Caco-2 (cell line): Measurements from ENCODE around the gene UMAD1. TPM values are rescaled to one million over a fixed set of nuclear protein-coding genes. Genes with fewer than 3 reads are reported as not detected.

Source experiments
- BruUV-seq: library from RNA; stranded (reverse); fragments of 400-500 nt; replicated peaks from 2 replicates; lab custom pipeline; 2021; lab: Mats Ljungman, UMichigan
- CTCF ChIA-PET: fragments of 300-600 bp; sonication (Branson Sonifier 250); formaldehyde crosslinking; loops from one replicate; lab custom pipeline; 2022; ENCODE audit warnings: antibody characterized with exemption; lab: Charles Lee
- POLR2A ChIA-PET: fragments of 300-600 bp; sonication (Branson Sonifier 250); formaldehyde crosslinking; loops from one replicate; lab custom pipeline; 2022; ENCODE audit warnings: antibody characterized with exemption; lab: Charles Lee
- DNase-seq, 2 experiments: peaks; one replicate each; pipeline versions ENCODE4 v3.0.0 to v3.0.0-alpha.2; 2020 to 2022
- H3K27me3 ChIP-seq: replicated peaks from 2 replicates; pipeline ENCODE4 v1.6.0; 2011; ENCODE audit warnings: low read length; ENCODE audit not compliant: control insufficient read depth, insufficient read depth
- H3K36me3 ChIP-seq: 2 replicates; pipeline ENCODE4 v1.5.1; 2011; ENCODE audit warnings: low read length; ENCODE audit not compliant: control insufficient read depth, insufficient read depth
- H3K4me1 ChIP-seq: fragments of 250-450 bp; sonication (Bioruptor Pico); 2 replicates; pipeline ENCODE4 v1.5.1; 2020; ENCODE audit warnings: mild to moderate bottlenecking
- H3K4me3 ChIP-seq: 2 replicates; pipeline ENCODE4 v1.5.1; 2011; ENCODE audit warnings: low read depth, mild to moderate bottlenecking, control low read depth, low read length
- H3K9me3 ChIP-seq: fragments of 250-450 bp; sonication (Bioruptor Pico); 2 replicates; pipeline ENCODE4 v1.5.1; 2020; ENCODE audit warnings: mild to moderate bottlenecking, moderate library complexity
- H3K27ac Mint-ChIP-seq: one replicate; pipeline ENCODE4 v1.8.0; 2022; ENCODE audit warnings: mixed read lengths; ENCODE audit not compliant: unreplicated experiment
- H3K27me3 Mint-ChIP-seq: one replicate; pipeline ENCODE4 v1.8.0; 2022; ENCODE audit warnings: mixed read lengths; ENCODE audit not compliant: insufficient read depth, unreplicated experiment
- H3K36me3 Mint-ChIP-seq: one replicate; pipeline ENCODE4 v1.8.0; 2022; ENCODE audit warnings: mild to moderate bottlenecking, mixed read lengths; ENCODE audit not compliant: insufficient read depth, unreplicated experiment
- H3K4me1 Mint-ChIP-seq: one replicate; pipeline ENCODE4 v1.8.0; 2022; ENCODE audit warnings: low read depth, mixed read lengths; ENCODE audit not compliant: unreplicated experiment
- H3K4me3 Mint-ChIP-seq: one replicate; pipeline ENCODE4 v1.8.0; 2022; ENCODE audit warnings: mild to moderate bottlenecking, moderate library complexity, mixed read lengths; ENCODE audit not compliant: unreplicated experiment
- H3K9me3 Mint-ChIP-seq: one replicate; pipeline ENCODE4 v1.8.0; 2022; ENCODE audit warnings: mixed read lengths; ENCODE audit not compliant: unreplicated experiment
- intact Hi-C: fragments of 100-400 bp; cut with micrococcal nuclease; formaldehyde crosslinking; loops from one replicate; pipeline ENCODE4 v1.10.0; 2022; ENCODE audit not compliant: unreplicated experiment
- total RNA-seq: library from RNA; stranded (reverse); gene quantifications from 2 replicates; pipeline ENCODE4 v1.2.3, GENCODE V29; 2022
- TF ChIP-seq, protein P1 (sequence below), 2 experiments: fragments of 200-600 bp in 1 of 2; IDR thresholded peaks; 1 replicate in 1 of 2; 2 replicates in 1 of 2; pipeline versions ENCODE4 v1.5.1 to v1.8.0; 2011 to 2022; ENCODE audit warnings: antibody characterized with exemption in 1 of 2, control low read depth in 1 of 2, inconsistent platforms in 1 of 2, low read depth in 1 of 2, low read length in 1 of 2, mild to moderate bottlenecking in 1 of 2, moderate library complexity in 1 of 2; ENCODE audit not compliant: insufficient read depth in 1 of 2, severe bottlenecking in 1 of 2, unreplicated experiment in 1 of 2

Gene UMAD1
- total RNA-seq, 1 experiment from 2014 or later = 20.0 TPM

DNA sequence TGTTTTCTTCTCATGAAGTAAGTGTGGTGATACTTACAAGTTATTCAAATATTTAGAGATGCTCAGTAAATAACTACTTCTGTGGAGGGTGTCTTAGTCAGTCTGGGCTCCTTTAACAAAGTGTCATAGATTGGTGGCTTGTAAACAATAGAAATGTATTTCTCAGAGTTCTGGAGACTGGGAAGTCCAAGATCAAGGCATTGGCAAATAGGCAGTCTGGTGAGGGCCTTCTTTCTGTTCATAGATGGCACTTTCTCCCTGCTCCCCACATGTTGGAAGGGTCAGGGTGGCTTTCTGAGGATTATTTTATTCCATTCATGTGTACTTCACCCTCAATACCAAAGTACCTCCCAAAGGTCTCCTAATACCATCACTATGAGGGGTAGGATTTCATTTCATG lies 59.4 kb downstream of the UMAD1 start:
- H3K36me3 ChIP-seq = no peaks in the 10 kb centered on the region
- H3K4me3 ChIP-seq = no peak overlapping the region
- DNase-seq = no peak
- no peaks in the 10 kb centered on the region for H3K27me3 ChIP-seq
- no peaks in the 10 kb centered on the region for H3K36me3 Mint-ChIP-seq
- no peak overlapping the region for H3K4me3 Mint-ChIP-seq
- H3K9me3 ChIP-seq = no peaks in the 10 kb centered on the region
- TF ChIP-seq, protein P1, sequence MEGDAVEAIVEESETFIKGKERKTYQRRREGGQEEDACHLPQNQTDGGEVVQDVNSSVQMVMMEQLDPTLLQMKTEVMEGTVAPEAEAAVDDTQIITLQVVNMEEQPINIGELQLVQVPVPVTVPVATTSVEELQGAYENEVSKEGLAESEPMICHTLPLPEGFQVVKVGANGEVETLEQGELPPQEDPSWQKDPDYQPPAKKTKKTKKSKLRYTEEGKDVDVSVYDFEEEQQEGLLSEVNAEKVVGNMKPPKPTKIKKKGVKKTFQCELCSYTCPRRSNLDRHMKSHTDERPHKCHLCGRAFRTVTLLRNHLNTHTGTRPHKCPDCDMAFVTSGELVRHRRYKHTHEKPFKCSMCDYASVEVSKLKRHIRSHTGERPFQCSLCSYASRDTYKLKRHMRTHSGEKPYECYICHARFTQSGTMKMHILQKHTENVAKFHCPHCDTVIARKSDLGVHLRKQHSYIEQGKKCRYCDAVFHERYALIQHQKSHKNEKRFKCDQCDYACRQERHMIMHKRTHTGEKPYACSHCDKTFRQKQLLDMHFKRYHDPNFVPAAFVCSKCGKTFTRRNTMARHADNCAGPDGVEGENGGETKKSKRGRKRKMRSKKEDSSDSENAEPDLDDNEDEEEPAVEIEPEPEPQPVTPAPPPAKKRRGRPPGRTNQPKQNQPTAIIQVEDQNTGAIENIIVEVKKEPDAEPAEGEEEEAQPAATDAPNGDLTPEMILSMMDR (IDR thresholded peaks at IDR 0.05; ENCODE audit: insufficient read depth in 1 of 2, low read depth in 1 of 2, low read length in 1 of 2, severe bottlenecking in 1 of 2, unreplicated experiment in 1 of 2) = no peak
- ChIA-PET POLR2A (no interaction called here), CTCF (no interaction called here)
- intact Hi-C loops = no loop called here
- H3K4me1 Mint-ChIP-seq = peaks cover 7% of the 10 kb centered on the region
- H3K9me3 Mint-ChIP-seq = no peaks in the 10 kb centered on the region
- no TSS peak for BruUV-seq
- H3K4me1 ChIP-seq = no peaks in the 10 kb centered on the region
- H3K27ac Mint-ChIP-seq = no peak overlapping the region
- no peaks in the 10 kb centered on the region for H3K27me3 Mint-ChIP-seq

DNA sequence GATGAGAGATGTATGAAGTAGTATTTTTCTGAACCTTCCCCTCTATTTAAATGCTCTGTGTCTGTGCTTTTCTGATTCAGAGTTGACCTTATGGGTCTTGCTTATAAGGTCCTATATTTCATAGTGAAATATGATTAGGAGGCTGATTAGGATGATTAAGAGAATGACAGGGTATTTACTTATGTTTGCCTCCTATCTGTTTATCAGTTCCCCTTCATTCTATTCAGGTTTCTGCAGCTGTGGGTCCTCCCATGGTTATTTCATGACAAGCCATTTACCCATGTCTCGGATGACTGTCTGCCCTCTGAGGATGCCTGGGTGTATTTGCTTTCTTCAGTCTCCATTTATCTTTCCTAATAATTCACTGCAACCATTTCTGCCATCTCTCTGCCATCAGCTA lies 61.0 kb downstream of the UMAD1 start:
- ChIA-PET CTCF (no interaction called here), POLR2A (no interaction called here)
- Histone ChIP-seq H3K36me3 (no peaks in the 10 kb centered on the region), H3K4me1 (no peaks in the 10 kb centered on the region), H3K4me3 (no peak overlapping the region), H3K27me3 (no peaks in the 10 kb centered on the region), H3K9me3 (no peaks in the 10 kb centered on the region)
- DNase-seq = no peak
- BruUV-seq = no TSS peak
- no peaks in the 10 kb centered on the region for H3K27me3 Mint-ChIP-seq
- no peaks in the 10 kb centered on the region for H3K9me3 Mint-ChIP-seq
- H3K4me1 Mint-ChIP-seq = peaks cover 7% of the 10 kb centered on the region
- no peak overlapping the region for H3K4me3 Mint-ChIP-seq
- TF ChIP-seq, protein P1 (IDR thresholded peaks at IDR 0.05; ENCODE audit: insufficient read depth in 1 of 2, low read depth in 1 of 2, low read length in 1 of 2, severe bottlenecking in 1 of 2, unreplicated experiment in 1 of 2) = no peak
- H3K27ac Mint-ChIP-seq = no peak overlapping the region
- no peaks in the 10 kb centered on the region for H3K36me3 Mint-ChIP-seq
- intact Hi-C loops = no loop called here

DNA sequence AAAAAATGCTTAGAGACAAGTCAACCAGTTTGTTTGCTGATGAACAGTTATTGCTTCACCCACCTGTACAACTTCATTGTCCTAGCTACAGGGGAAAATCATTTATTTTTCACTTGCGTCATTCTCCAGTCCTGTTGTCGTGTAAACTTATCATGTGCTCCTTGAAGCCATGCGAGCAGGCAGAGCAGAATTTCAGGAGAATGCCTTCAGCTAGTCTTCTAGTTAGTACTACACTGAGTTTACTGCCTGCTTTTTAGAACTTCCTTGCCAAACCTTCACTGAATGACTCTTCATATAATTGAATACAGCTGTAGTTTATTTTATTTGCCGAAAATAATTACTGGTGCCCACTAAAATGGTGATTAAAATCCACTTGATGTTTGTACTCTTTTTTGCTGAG lies 62.3 kb downstream of the UMAD1 start:
- peaks cover 4% of the 10 kb centered on the region; the same call in 1 of the 2 replicates for H3K4me1 ChIP-seq
- H3K9me3 ChIP-seq = no peaks in the 10 kb centered on the region
- Mint-ChIP-seq H3K4me1 (peaks cover 7% of the 10 kb centered on the region), H3K27ac (no peak overlapping the region), H3K9me3 (no peaks in the 10 kb centered on the region), H3K36me3 (no peaks in the 10 kb centered on the region), H3K4me3 (no peak overlapping the region), H3K27me3 (no peaks in the 10 kb centered on the region)
- ChIA-PET POLR2A (no interaction called here), CTCF (no interaction called here)
- no peaks in the 10 kb centered on the region for H3K36me3 ChIP-seq
- no peaks in the 10 kb centered on the region for H3K27me3 ChIP-seq
- DNase-seq = no peak
- intact Hi-C loops = no loop called here
- BruUV-seq = no TSS peak
- TF ChIP-seq, protein P1 (IDR thresholded peaks at IDR 0.05; ENCODE audit: insufficient read depth in 1 of 2, low read depth in 1 of 2, low read length in 1 of 2, severe bottlenecking in 1 of 2, unreplicated experiment in 1 of 2) = no peak
- no peak overlapping the region for H3K4me3 ChIP-seq
